GM19193 (cell line): ENCODE measurements around the gene MEX3C.

Experiments used
- POLR2A ChIP-seq: IDR thresholded peaks from 4 replicates; pipeline ENCODE4 v1.6.1; 2011; ENCODE audit not compliant: insufficient read depth, insufficient read length; ENCODE audit errors: extremely low read depth

The MEX3C gene

DNA sequence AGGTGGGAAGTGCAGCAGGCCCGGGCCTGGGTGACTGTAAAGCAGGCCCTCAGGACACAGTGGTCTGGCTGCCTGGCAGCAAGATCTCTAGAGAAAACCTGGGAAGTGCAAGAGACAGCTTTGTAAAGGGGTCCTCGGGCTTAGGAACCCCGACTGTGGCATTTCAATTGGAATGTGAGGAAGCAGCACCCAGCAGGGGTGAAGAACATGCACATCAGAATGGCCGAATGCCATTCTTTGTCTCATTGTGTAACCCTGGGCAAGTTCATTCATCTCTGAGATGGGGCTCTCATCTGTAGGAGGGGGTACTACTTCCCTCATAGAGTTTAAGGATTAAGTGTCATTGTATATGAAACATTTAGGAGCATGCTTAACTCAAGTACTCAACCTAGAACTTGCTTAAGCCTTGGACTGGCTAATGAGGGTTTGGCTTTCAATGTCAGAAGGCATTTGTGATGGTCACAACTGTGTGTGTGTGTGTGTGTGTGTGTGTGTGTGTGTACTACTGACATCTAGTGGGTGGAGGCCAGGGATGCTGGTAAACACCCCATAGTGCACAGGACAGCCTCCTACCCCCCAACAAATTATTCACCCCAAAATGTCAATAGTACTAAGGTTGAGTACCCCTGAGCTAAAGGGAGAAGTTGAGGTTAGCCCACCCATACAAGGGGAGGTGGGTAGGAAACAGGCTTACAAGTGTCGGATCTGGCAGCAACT is 29.3 kb downstream of the MEX3C start:
- TF ChIP-seq POLR2A = no peak

DNA sequence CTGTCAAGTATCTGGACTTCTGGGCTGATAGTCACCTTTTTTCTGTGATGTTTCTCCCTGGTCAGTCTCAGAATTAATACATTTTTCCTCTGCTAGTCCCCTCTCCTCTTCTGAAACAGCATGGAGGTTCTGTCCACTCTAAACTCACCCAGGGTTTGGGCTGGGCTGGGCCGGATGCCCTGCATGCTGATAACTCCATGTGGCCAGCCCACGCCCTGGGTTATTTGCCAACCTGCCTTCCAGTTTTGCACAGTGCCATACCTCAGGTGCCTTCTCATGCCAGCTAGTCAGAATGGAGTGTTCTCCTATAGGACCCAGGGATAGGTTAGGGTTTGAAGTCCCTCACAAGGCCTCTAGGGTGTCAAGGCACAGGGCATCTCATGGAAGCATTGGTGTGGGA is 32.2 kb downstream of the MEX3C start:
- no peak for TF ChIP-seq POLR2A

DNA sequence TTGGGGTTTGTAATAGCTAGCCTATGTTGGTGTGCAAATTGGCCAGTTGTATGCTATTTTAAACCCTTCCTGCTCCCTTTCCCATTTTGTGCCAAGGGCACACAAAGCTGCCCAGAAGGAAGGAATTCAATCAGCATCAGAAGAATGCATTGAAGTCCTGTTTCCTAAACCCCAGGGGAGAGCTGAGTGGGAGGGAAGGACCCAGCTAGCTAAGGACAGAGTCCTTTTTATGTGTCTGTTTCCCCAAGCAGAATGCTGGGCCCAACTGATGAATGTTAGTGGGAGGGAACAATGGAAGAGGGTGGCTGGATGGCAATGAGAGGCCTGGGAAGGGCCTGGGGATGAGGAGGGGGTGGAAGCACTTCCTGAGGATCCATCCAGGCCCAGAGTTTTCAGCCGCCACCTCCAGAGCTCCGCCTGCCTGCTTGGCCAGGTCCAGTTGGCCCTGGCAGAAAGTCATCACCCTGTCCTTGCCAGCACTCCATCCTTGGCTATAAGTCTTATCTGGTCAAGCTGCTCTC is 32.7 kb downstream of the MEX3C start:
- no peak for TF ChIP-seq POLR2A

DNA sequence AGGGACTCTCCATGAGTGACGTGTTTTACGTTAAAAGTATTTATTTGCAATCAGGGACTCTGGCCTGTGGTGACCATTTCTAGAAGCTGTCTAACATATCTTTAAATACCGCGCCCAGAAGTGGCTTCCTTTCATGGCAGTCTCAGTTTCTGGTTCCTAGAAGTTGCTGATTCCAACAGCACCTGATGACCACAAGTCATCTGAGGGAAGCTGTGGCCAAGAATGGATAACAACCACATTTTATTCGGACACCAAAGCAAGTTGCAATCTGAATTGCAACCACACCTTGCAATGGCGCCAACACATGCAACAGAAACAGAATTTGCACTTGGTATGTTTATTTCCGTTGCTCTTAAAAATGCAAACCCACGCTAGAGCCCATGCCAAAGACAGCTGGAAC is 33.1 kb downstream of the MEX3C start:
- TF ChIP-seq POLR2A = no peak

DNA sequence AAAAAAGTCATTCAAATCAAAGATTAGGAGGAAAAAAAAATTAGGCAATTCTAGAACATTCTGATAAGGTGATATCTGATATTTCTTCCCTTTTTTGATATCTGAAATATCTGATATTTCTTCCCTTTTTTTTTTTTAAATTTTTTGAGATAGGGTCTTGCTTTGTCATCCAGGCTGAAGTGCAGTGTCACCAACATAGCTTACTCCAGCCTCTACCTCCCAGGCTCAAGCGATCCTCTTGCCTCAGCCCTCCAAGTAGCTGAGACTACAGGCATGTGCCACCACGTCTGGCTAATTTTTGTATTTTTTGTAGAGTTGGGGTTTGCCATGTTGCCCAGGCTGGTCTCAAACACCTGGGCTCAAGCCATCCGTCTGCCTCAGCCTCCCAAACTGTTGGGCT is 33.9 kb downstream of the MEX3C start:
- TF ChIP-seq POLR2A = no peak

DNA sequence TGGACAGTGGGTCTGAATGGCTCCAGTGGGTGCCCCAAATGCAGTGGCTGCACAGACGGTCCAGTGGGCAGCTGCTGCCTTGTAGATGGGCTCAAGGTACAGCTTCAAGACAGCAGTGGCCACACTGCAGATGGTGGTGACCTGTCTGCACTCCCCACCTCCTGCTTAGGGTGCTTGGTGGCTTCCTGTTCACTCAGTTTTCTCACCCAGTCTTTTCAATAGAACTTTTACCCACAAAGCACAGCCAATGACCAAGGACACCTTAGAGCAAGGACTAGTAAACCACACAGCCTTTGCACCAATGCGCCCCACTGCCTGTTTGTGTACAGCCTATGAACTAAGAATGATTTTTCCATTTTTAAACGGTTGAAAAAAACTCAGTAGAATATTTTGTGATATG is 34.9 kb downstream of the MEX3C start:
- no peak for TF ChIP-seq POLR2A

DNA sequence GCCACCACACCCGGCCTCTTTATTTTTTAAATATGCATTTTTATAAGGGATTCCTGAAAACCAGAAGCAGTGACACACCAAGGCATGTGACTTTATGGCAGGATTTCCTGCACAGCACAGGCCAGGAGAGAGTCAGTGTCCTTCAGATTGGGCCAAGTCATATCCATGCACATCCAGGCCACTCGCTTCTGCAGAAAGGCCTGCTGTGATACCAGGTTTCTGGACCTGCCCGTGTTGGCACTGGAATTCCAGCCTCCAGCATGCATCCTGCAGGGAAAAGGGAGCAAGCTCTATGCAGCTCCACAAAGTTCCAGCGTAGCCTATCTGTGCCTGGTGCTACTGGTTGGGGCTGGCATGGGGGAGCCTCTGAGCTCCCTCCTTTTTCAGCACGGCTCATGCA is 36.8 kb downstream of the MEX3C start:
- TF ChIP-seq POLR2A = no peak

DNA sequence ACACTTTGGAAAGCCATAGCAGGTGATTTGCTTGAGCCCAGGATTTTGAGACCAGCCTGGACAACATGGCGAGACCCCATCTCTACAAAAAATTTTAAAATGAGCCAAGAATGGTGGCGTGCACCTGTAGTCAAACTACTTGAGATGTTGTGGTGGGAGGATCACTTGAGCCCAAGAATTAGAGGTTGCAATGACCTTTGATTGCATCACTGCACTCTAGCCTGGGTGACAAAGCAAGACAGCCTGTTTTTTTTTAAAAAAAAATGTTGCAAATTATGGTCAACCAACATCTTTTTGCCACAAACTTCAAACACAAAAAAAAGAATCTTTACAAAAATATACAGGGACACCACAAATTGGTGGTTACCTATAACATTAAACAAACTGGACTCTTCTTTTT is 40.3 kb downstream of the MEX3C start:
- no peak for TF ChIP-seq POLR2A

DNA sequence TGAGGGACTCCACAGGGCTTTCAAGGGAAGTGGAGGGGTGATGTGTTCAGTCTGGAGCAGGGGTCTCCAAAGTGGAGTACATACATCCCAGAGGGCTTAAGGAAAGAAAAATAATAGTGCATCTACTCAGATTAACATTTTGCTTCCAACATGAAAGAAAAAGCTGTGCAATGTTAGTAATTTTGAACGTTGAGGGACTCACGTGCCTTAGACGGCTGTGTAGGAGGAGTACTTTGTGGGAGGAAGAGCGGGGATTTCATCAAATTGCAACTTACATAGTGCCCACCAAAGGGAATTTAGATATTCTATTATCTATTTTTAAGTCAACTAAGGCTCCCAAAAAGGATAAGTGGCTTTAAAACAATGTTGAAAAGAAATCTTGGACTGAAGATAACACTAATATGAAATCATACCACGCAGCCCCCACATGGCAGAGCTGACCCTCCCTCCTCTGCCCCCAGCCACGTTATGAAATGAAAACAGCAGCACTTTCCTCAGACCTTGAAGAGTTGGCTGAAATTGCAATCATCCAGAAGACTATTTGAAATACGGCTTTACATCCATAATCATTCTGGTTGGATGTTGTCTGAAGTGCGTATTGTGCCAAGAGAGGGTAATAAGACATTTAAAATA is 42.9 kb downstream of the MEX3C start:
- no peak for TF ChIP-seq POLR2A

DNA sequence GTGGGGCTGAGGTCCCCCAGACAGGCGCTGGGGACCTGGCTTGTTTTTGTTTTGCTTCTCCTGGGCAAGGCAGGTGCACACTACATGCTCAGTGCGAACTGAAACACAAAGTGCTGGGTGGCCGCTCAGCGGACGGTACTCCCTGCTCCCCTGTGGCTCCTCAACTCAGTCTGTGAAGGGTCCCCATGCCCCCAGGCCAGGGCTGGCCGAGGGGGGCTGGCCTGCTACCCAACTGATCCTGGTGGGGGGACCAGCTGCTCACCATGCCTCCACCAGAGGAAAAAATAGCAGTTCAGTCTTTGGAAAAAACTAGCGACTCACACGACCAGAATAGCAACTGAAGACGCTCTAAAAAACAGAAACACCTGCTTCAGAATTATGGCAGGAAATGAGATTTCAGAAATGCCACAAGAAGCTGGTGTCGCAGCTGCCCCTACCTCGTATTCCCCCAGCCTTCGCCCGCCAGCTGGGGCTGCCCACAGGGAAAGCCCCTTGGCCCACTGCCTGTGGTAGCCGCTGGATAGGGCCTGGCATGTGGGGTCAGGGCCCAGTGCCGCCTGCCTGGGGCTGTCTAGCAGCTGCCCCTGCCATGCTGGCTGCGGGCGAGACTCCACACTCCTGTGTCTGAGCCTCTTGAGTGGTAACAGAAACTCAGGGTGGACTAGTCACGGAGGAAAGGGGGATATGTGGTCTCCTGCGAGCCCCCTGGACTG is 43.7 kb downstream of the MEX3C start:
- TF ChIP-seq POLR2A = peak; percentile 48

DNA sequence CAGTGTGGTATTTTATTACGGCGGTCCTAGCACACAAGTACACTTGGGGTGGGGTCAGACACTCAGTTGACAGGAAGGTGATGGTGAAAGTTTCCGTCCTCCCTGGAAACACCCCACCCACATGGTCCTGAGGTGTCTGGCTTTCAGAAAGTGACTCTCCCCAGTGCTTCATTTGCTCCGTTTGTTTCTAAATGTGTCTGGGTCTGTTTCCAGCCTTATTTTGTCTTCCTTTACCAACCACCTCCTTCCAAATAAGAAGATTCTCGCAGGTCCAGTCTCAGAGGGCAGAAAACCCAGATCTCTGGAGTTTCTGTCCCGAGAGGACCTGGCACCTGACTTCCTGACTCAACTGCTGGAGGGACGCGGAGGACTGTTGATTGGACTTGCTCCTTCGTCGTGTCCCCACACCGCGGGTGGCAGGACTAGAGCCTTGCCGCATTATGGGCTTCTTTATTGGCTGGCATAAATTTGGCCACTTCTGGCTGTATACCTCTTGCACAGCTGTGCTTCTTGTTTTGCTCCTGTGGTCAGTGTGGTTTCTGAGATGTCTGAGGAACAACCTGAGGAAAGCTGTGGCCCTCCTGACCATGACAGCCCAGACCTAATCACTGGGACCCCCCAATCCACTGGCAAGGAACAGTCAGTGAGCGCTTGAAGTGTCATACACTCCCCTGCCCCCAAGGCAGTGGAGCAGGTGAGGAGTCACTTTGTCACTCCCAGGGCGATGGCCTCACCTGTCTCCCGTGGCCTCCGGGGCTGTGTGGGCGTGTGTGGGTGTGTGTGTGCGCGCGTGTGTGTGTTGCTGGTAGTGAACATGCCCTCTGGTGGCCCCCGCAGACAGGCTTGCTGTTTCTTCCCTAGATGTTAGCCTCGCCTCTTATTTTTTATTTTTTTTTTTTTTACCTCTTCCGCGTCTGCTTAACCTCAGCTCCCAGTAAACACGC is 45.6 kb downstream of the MEX3C start:
- peak; percentile 27 for TF ChIP-seq POLR2A

DNA sequence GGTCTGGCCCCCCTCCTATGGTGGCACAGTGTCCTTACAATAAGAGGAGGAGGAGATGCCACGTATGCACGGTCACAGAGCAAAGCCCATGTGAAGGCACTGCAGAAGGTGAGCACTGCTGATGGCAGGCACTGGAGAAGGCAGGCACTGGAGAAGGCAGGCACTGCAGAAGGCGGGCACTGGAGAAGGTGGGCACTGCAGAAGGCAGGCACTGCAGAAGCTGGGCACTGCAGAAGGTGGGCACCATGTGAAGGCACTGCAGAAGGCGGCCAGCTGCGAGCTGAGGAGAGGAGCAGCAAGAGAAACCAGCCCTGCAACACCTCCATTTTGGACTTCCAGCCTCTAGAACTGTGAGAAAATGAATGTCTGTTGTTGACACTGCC is 46.3 kb downstream of the MEX3C start:
- no peak for TF ChIP-seq POLR2A

DNA sequence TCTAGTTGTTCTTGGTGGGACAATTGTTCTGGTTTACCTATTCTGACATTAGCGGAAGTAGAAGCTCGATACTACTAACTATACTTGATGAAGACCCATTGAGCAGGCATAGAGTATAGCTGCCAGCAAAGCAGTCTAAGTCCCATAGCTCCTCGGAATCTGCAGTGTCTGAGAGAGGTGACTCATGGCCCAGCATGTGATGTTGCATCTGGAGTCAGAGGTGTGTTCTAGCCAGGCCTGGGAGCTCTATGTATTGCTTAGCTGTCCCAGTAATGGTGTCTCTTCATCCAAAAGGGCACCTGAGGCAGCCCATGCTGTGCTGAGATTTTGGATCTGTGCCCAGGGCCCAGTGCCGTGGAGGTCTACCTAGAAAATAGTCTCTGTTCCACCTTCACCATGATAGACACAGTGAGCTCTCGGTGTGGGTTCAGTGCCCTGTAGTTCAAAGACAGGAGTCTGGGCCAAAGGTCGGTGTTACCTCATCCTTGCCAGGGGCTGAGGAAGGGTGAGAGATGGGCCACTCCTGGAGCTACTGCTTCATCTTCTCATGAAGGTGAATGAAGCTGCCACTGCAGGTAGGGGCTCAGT is 47.3 kb downstream of the MEX3C start:
- no peak for TF ChIP-seq POLR2A

DNA sequence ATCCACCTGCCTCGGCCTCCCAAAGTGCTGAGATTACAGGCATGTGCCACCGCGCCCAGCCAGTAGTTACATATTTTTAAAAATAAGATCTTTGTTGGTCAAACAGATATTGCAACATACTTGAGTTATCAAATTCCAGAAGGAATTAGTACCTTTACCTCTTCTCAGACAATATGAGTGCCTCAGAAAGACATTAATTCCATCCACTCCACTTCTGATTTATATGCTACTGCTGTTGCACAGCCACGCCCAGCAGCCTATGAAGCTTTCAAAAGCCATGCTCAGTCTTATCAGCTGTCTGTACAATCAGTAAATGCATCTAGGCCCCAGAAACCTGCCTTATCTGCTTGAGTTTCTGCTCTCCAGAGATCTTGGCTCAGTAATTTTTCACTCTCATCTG is 47.8 kb downstream of the MEX3C start:
- no peak for TF ChIP-seq POLR2A
